HL-60 (cell line): ENCODE results near the gene SLAMF7.

Source experiments
- DNase-seq, 2 experiments: peaks; one replicate each; pipeline ENCODE4 v3.0.0-alpha.2; 2010 to 2020; ENCODE audit warnings: low read depth in 1 of 2, low spot score in 1 of 2
- H3K27ac ChIP-seq: fragments of 250-450 bp; sonication (Bioruptor Pico); replicated peaks from 2 replicates; pipeline ENCODE4 v1.5.1; 2020; ENCODE audit warnings: mild to moderate bottlenecking, moderate library complexity
- H3K27me3 ChIP-seq: fragments of 250-450 bp; sonication (Bioruptor Pico); 2 replicates; pipeline ENCODE4 v1.5.1; 2021; ENCODE audit warnings: mild to moderate bottlenecking, moderate library complexity; ENCODE audit not compliant: insufficient read depth, poor library complexity, severe bottlenecking
- H3K4me3 ChIP-seq: replicated peaks from 2 replicates; pipeline ENCODE4 v1.5.1; 2011; ENCODE audit warnings: mild to moderate bottlenecking, control low read depth, low read length; ENCODE audit not compliant: insufficient read depth
- CTCF ChIP-seq: IDR thresholded peaks from one replicate; pipeline ENCODE4 v1.5.1; 2011; ENCODE audit warnings: low read length, control low read depth, inconsistent platforms; ENCODE audit not compliant: insufficient read depth
- GABPA ChIP-seq: IDR thresholded peaks from 2 replicates; pipeline ENCODE4 v1.6.1; 2012; ENCODE audit warnings: low read depth
- POLR2AphosphoS5 ChIP-seq: IDR thresholded peaks from 2 replicates; pipeline ENCODE4 v1.6.1; 2012; ENCODE audit warnings: low read depth
- REST ChIP-seq: IDR thresholded peaks from 2 replicates; pipeline ENCODE4 v1.6.1; 2012; ENCODE audit warnings: low read depth; ENCODE audit not compliant: insufficient replicate concordance
- SPI1 ChIP-seq: IDR thresholded peaks from 2 replicates; pipeline ENCODE4 v1.6.1; 2012; ENCODE audit warnings: low read depth, mild to moderate bottlenecking, borderline replicate concordance

The SLAMF7 gene

GRCh38 chr1:160756849-160757201, 17.8 kb downstream of the SLAMF7 start:
- no peak for DNase-seq
- no peak for TF ChIP-seq POLR2AphosphoS5
- TF ChIP-seq REST: no peak
- Histone ChIP-seq H3K27me3 (no peaks in the 10 kb centered on the region), H3K27ac (no peak overlapping the region), H3K4me3 (no peak overlapping the region)

- no peak for DNase-seq
- TF ChIP-seq POLR2AphosphoS5 (no peak), GABPA (no peak), SPI1 (no peak), REST (no peak), CTCF (no peak)
- H3K4me3 ChIP-seq: no peak overlapping the region
- H3K27me3 ChIP-seq: no peaks in the 10 kb centered on the region
- H3K27ac ChIP-seq: no peak overlapping the region
Observed at GRCh38 chr1:160758521-160758920, 19.5 kb downstream of the SLAMF7 start.

GRCh38 chr1:160759740-160760139, 20.7 kb downstream of the SLAMF7 start:
- no peak overlapping the region for H3K4me3 ChIP-seq
- no peak for DNase-seq
- no peaks in the 10 kb centered on the region for H3K27me3 ChIP-seq
- no peak overlapping the region for H3K27ac ChIP-seq
- TF ChIP-seq REST (no peak), SPI1 (no peak), GABPA (no peak), POLR2AphosphoS5 (no peak), CTCF (no peak)

- H3K27me3 ChIP-seq: no peaks in the 10 kb centered on the region
- no peak overlapping the region for H3K27ac ChIP-seq
- no peak for DNase-seq
- TF ChIP-seq SPI1 (no peak), REST (no peak), CTCF (no peak), POLR2AphosphoS5 (no peak), GABPA (no peak)
- H3K4me3 ChIP-seq: no peak overlapping the region
Observed at GRCh38 chr1:160761046-160761445, 22.0 kb downstream of the SLAMF7 start.
